K562 (cell line): ENCODE measurements around the gene ZC3H18.

Experiments used
- EZH2 ChIP-seq: IDR thresholded peaks from 2 replicates; pipeline ENCODE4 v1.6.1; 2012; ENCODE audit warnings: low read depth, mild to moderate bottlenecking, inconsistent platforms, low read length, borderline replicate concordance
- MAZ ChIP-seq, 2 experiments: fragments of 450-650 bp in 1 of 2; sonication (generic) in 1 of 2; formaldehyde crosslinking; IDR thresholded peaks in 1 of 2; conservative IDR thresholded peaks in 1 of 2; 2 replicates each; pipeline versions ENCODE4 v1.4.0 to v1.5.0; 2020; ENCODE audit warnings: mild to moderate bottlenecking in 1 of 2, missing genetic modification reagents in 1 of 2
- MECOM ChIP-seq: fragments of 250-450 bp; sonication (Bioruptor Pico); IDR thresholded peaks from 2 replicates; pipeline ENCODE4 v1.8.0; 2022; ENCODE audit warnings: inconsistent platforms
- PKNOX1 ChIP-seq: fragments of 450-650 bp; IDR thresholded peaks from 2 replicates; pipeline ENCODE4 v1.6.1; 2016
- POLR2A ChIP-seq: fragments of 450-650 bp; conservative IDR thresholded peaks from 2 replicates; pipeline ENCODE4 v1.6.1; 2016
- RAD21 ChIP-seq, 2 experiments: fragments of 250-450 bp in 1 of 2; fragments of 450-650 bp in 1 of 2; sonication (Bioruptor Pico) in 1 of 2; formaldehyde crosslinking in 1 of 2; IDR thresholded peaks in 1 of 2; conservative IDR thresholded peaks in 1 of 2; 2 replicates each; pipeline versions ENCODE4 v1.4.0 to v1.8.0; 2020 to 2022; ENCODE audit warnings: mild to moderate bottlenecking in 2 of 2, moderate library complexity in 1 of 2
- RCOR1 ChIP-seq, 2 experiments: IDR thresholded peaks; 2 replicates each; pipeline ENCODE4 v1.6.1; 2012; ENCODE audit warnings: low read depth in 2 of 2, low read length in 2 of 2, borderline replicate concordance in 1 of 2, improper control_type of control experiment in 1 of 2
- SLC30A9 ChIP-seq: fragments of 250-450 bp; sonication (Bioruptor Pico); IDR thresholded peaks from 2 replicates; pipeline ENCODE4 v1.8.0; 2022; ENCODE audit warnings: mild to moderate bottlenecking, moderate library complexity
- UBTF ChIP-seq, 2 experiments: IDR thresholded peaks; 2 replicates each; pipeline ENCODE4 v1.6.1; 2012; ENCODE audit warnings: improper control_type of control experiment in 2 of 2, low read depth in 2 of 2, low read length in 2 of 2, borderline replicate concordance in 1 of 2
- YY1 ChIP-seq, 3 experiments: IDR thresholded peaks; 2 replicates each; pipeline ENCODE4 v1.6.1; 2011; ENCODE audit warnings: low read length in 2 of 3, mild to moderate bottlenecking in 2 of 3, moderate library complexity in 2 of 3, borderline replicate concordance in 1 of 3, control low read depth in 1 of 3, low read depth in 1 of 3; ENCODE audit not compliant: insufficient read depth in 3 of 3, insufficient replicate concordance in 2 of 3, control insufficient read depth in 1 of 3, insufficient read length in 1 of 3; ENCODE audit errors: extremely low read depth in 1 of 3
- TF ChIP-seq, protein P1 (sequence below): sonication (generic); formaldehyde crosslinking; IDR thresholded peaks from 2 replicates; pipeline ENCODE4 v1.8.0; 2022; ENCODE audit warnings: missing genetic modification reagents, mild to moderate bottlenecking, borderline replicate concordance
- TF ChIP-seq, protein P2 (sequence below), 3 experiments: IDR thresholded peaks in 2 of 3; conservative IDR thresholded peaks in 1 of 3; 2 replicates each; pipeline ENCODE4 v1.5.1; 2011 to 2012; ENCODE audit warnings: low read length in 3 of 3, mild to moderate bottlenecking in 3 of 3, control low read depth in 2 of 3, improper control_type of control experiment in 1 of 3, inconsistent platforms in 1 of 3, low read depth in 1 of 3, mixed read lengths in 1 of 3, moderate library complexity in 1 of 3; ENCODE audit not compliant: insufficient read depth in 2 of 3

DNA sequence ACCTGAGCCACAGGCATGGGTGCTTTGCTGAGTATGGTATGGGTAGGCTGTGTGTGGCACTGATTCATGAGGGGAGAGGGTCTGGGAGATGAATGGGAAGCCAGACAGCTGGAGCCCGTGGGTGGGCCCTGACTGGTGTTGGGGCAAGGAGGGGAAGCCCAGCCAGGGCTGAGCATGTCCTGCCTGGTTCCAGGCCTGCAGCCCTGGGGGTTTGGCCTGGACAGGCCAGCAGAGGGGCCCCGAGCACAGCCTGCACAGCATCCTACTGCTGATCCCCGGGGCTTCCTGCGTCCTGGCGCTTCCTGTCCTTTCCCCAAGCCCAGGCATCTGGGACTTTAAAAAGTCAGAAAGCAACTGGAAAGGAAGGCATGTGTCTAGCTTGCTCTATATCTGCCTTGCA lies 97.3 kb downstream of the ZC3H18 start:
- TF ChIP-seq UBTF (IDR thresholded peaks at IDR 0.05; ENCODE audit: borderline replicate concordance in 1 of 2, low read depth in 2 of 2, low read length in 2 of 2): no peak
- TF ChIP-seq, protein P1, sequence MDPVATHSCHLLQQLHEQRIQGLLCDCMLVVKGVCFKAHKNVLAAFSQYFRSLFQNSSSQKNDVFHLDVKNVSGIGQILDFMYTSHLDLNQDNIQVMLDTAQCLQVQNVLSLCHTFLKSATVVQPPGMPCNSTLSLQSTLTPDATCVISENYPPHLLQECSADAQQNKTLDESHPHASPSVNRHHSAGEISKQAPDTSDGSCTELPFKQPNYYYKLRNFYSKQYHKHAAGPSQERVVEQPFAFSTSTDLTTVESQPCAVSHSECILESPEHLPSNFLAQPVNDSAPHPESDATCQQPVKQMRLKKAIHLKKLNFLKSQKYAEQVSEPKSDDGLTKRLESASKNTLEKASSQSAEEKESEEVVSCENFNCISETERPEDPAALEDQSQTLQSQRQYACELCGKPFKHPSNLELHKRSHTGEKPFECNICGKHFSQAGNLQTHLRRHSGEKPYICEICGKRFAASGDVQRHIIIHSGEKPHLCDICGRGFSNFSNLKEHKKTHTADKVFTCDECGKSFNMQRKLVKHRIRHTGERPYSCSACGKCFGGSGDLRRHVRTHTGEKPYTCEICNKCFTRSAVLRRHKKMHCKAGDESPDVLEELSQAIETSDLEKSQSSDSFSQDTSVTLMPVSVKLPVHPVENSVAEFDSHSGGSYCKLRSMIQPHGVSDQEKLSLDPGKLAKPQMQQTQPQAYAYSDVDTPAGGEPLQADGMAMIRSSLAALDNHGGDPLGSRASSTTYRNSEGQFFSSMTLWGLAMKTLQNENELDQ (CRISPR knock-in tag): no peak
- TF ChIP-seq, protein P2, sequence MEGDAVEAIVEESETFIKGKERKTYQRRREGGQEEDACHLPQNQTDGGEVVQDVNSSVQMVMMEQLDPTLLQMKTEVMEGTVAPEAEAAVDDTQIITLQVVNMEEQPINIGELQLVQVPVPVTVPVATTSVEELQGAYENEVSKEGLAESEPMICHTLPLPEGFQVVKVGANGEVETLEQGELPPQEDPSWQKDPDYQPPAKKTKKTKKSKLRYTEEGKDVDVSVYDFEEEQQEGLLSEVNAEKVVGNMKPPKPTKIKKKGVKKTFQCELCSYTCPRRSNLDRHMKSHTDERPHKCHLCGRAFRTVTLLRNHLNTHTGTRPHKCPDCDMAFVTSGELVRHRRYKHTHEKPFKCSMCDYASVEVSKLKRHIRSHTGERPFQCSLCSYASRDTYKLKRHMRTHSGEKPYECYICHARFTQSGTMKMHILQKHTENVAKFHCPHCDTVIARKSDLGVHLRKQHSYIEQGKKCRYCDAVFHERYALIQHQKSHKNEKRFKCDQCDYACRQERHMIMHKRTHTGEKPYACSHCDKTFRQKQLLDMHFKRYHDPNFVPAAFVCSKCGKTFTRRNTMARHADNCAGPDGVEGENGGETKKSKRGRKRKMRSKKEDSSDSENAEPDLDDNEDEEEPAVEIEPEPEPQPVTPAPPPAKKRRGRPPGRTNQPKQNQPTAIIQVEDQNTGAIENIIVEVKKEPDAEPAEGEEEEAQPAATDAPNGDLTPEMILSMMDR (IDR thresholded peaks at IDR 0.05 in 2 of 3, conservative IDR thresholded peaks at IDR 0.05 in 1 of 3; ENCODE audit: insufficient read depth in 2 of 3, low read depth in 1 of 3, low read length in 3 of 3): no peak
- no peak for TF ChIP-seq EZH2
- TF ChIP-seq RCOR1 (IDR thresholded peaks at IDR 0.05; ENCODE audit: borderline replicate concordance in 1 of 2, low read depth in 2 of 2, low read length in 2 of 2): no peak
- no peak for TF ChIP-seq SLC30A9
- TF ChIP-seq RAD21 (CRISPR knock-in tag; conservative IDR thresholded peaks at IDR 0.05 in 1 of 2, IDR thresholded peaks at IDR 0.05 in 1 of 2): no peak
- TF ChIP-seq POLR2A: no peak
- TF ChIP-seq MECOM (CRISPR knock-in tag): no peak
- no peak for TF ChIP-seq YY1 (IDR thresholded peaks at IDR 0.05; ENCODE audit: borderline replicate concordance in 1 of 3, control insufficient read depth in 1 of 3, extremely low read depth in 1 of 3, insufficient read depth in 3 of 3, insufficient read length in 1 of 3, insufficient replicate concordance in 2 of 3, low read depth in 1 of 3, low read length in 2 of 3)
- TF ChIP-seq MAZ (CRISPR knock-in tag; conservative IDR thresholded peaks at IDR 0.05 in 1 of 2, IDR thresholded peaks at IDR 0.05 in 1 of 2): no peak
- TF ChIP-seq PKNOX1: no peak
